Ovary (tissue), 1 donor: ENCODE data around the gene ATP5F1E.

Source experiments
- EP300 ChIP-seq: sonication (generic); formaldehyde crosslinking; IDR thresholded peaks from one replicate; pipeline ENCODE4 v1.6.1; 2017; ENCODE audit warnings: antibody characterized with exemption
- POLR2A ChIP-seq: fragments of 450-650 bp; IDR thresholded peaks from one replicate; pipeline ENCODE4 v1.6.1; 2017; ENCODE audit warnings: antibody characterized with exemption, mild to moderate bottlenecking, moderate library complexity

GRCh38 chr20:59035381-59035780, 3.2 kb upstream of the ATP5F1E start:
- TF ChIP-seq POLR2A (no peak), EP300 (no peak)
